Immature natural killer cell (primary cell): ENCODE results near the gene OR2AE1. TPM values are rescaled to one million over a fixed set of nuclear protein-coding genes. Genes with fewer than 3 reads are reported as not detected.

Source experiments
- DNase-seq, 3 donors: peaks; one replicate each; pipeline ENCODE4 v3.0.0; 2022; ENCODE audit warnings: mixed read lengths in 1 of 3
- H3K27ac Mint-ChIP-seq, 6 donors: one replicate each; pipeline ENCODE4 v1.8.0; 2020; ENCODE audit warnings: mixed read lengths in 6 of 6, mild to moderate bottlenecking in 5 of 6, inconsistent platforms in 4 of 6, moderate library complexity in 3 of 6
- H3K27me3 Mint-ChIP-seq, 3 donors: one replicate each; pipeline ENCODE4 v1.8.0; 2020 to 2021; ENCODE audit warnings: low read depth in 3 of 3, mild to moderate bottlenecking in 3 of 3, mixed read lengths in 3 of 3, moderate library complexity in 3 of 3, inconsistent platforms in 1 of 3
- H3K36me3 Mint-ChIP-seq, 3 donors: one replicate each; pipeline ENCODE4 v1.8.0; 2020; ENCODE audit warnings: mixed read lengths in 3 of 3, inconsistent platforms in 2 of 3, mild to moderate bottlenecking in 2 of 3
- H3K4me1 Mint-ChIP-seq, 2 donors: one replicate each; pipeline ENCODE4 v1.8.0; 2020; ENCODE audit warnings: inconsistent platforms in 2 of 2, mild to moderate bottlenecking in 2 of 2, mixed read lengths in 2 of 2, moderate library complexity in 1 of 2
- H3K4me3 Mint-ChIP-seq, 5 donors: one replicate each; pipeline ENCODE4 v1.8.0; 2020; ENCODE audit warnings: mild to moderate bottlenecking in 5 of 5, mixed read lengths in 5 of 5, inconsistent platforms in 3 of 5, moderate library complexity in 3 of 5
- H3K9me3 Mint-ChIP-seq, 6 donors: one replicate each; pipeline ENCODE4 v1.8.0; 2020; ENCODE audit warnings: mild to moderate bottlenecking in 6 of 6, mixed read lengths in 6 of 6, inconsistent platforms in 4 of 6, moderate library complexity in 3 of 6
- polyA plus RNA-seq, 3 donors: library from polyadenylated mRNA; unstranded; fragments of 300-500 nt; fragmentation: Illumina TruSeq; gene quantifications; one replicate each; pipeline ENCODE4 v1.2.3, GENCODE V29; 2021

OR2AE1 gene
- polyA plus RNA-seq, 3 donors from 2014 or later = not detected

GRCh38 chr7:99840136-99840869, 36.5 kb downstream of the OR2AE1 start:
- Mint-ChIP-seq H3K4me1 (peaks cover 2 to 6% of the 10 kb centered on the region in 2 donors), H3K4me3 (no peak overlapping the region), H3K9me3 (no peaks in the 10 kb centered on the region), H3K27ac (no peak overlapping the region), H3K27me3 (peaks cover 0 to 2% (median 2%) of the 10 kb centered on the region in 3 donors), H3K36me3 (no peaks in the 10 kb centered on the region)
- DNase-seq = no peak

- no peak overlapping the region for H3K4me3 Mint-ChIP-seq
- no peaks in the 10 kb centered on the region for H3K36me3 Mint-ChIP-seq
- no peaks in the 10 kb centered on the region for H3K9me3 Mint-ChIP-seq
- peaks cover 0 to 2% (median 2%) of the 10 kb centered on the region in 3 donors for H3K27me3 Mint-ChIP-seq
- H3K27ac Mint-ChIP-seq = no peak overlapping the region
- peaks cover 2 to 6% of the 10 kb centered on the region in 2 donors for H3K4me1 Mint-ChIP-seq
- DNase-seq = no peak
These were observed 37.4 kb downstream of the OR2AE1 start for GRCh38 chr7:99839287-99840021.

DNA sequence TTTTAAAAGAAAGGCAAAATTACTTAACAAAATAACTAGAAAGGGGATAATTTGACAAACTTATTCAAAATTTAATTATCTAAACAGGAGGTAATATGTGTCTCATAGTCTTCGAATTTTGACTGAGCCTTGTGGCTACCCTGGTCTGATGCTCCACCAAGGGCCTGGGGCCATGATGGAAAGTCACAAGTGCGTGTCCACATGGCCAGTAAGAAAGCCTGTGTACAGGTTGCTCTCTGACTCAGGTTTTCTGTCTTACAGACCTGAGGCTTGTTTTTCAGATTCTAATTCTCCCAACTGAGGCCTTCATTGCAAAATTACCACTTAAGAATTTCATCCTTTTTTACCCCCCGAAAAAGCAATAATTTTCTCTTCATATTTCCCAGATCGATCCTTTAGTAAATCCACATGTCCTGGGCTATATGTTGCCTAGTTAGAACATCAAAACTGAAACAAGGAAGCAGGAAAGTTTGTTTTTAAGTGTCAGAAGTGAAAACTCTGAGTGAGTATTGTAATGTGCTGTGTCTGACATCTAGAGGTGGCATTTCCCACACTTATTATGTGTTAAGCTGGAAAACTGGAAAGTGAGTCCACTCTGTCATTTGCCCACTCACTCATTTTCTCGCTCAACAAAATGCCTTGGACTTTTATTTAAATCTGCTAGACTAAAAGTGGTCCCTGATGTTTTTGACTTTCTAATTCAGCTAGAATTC, 39.0 kb downstream of the OR2AE1 start:
- H3K27me3 Mint-ChIP-seq = peaks cover 0 to 2% (median 0%) of the 10 kb centered on the region in 3 donors
- no peak overlapping the region for H3K4me3 Mint-ChIP-seq
- DNase-seq = peak in 1 of 3 donors; percentile 17
- peaks cover 2 to 6% of the 10 kb centered on the region in 2 donors for H3K4me1 Mint-ChIP-seq
- no peaks in the 10 kb centered on the region for H3K36me3 Mint-ChIP-seq
- peak overlapping the region in 2 of 6 donors; percentile 38 to 89 for H3K27ac Mint-ChIP-seq
- H3K9me3 Mint-ChIP-seq = no peaks in the 10 kb centered on the region

DNA sequence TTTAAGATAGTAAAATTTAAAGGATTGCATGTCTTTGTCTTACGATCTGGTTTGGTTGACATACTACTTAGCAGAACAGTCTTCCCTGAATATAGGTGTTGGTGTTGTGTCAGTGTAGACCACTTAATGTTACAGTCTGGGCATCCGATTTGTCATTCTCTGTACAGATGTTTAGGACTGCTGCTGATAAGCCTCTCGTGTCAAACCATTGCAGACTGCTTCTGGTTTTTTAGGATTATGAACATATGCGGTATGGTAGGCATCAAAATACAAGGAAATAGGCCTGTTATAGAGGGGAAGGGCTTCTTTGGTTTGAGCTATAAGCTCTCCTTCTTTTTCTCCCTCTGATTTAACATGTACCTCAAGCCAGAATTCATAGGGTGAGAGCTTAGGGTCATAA, 41.6 kb downstream of the OR2AE1 start:
- H3K27ac Mint-ChIP-seq = no peak overlapping the region
- H3K4me1 Mint-ChIP-seq = peaks cover 2 to 6% of the 10 kb centered on the region in 2 donors
- H3K36me3 Mint-ChIP-seq = no peaks in the 10 kb centered on the region
- H3K27me3 Mint-ChIP-seq = no peaks in the 10 kb centered on the region
- H3K9me3 Mint-ChIP-seq = no peaks in the 10 kb centered on the region
- DNase-seq = no peak
- H3K4me3 Mint-ChIP-seq = no peak overlapping the region

DNA sequence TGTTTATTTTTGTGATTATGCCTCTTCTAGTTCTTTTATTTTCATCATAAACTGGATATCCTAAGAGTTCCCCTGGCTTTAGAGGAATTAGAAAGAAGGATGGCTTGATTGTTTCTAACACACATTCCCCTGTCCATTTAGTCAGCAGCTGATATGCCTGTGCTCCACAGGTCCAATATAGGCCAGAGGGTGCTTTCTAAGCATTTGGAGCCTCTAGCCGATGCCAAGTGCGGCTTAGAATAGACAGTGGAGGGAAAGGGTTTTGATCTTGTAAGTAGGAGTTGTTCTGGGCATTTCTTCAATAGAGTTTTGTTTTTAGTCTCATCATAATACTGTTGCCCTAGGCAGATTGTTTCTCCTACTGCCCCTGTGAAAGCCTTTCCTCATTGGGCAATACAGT, 42.5 kb downstream of the OR2AE1 start:
- H3K27ac Mint-ChIP-seq = no peak overlapping the region
- H3K27me3 Mint-ChIP-seq = no peaks in the 10 kb centered on the region
- no peaks in the 10 kb centered on the region for H3K9me3 Mint-ChIP-seq

DNA sequence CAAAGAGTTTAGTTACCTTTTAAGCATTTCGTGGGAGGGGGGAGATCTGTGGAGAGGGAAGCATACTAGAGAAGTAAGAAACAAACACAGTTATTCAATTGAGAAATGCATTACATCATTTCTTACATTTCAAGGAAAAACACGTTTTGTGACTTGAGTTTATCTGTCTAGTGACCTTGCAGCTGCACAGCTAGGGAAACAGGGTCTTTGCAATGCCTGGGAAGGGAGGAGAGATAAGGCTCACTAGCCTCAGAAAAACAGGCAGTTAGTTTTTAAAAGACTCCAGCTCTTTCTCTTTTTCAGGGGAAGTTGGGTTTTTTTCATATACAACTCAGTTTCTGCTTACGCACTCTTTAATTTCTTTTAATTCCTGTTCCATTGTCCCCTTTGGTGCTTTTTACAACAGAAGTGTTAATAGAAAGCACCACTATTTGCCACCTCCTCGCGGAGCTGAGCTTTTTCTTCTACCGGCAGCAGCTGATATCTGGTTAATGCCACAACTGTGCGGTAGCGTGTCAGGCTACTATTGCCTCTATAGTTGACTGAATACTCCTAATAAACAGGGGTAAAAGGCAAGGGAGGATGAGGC, 43.5 kb downstream of the OR2AE1 start:
- H3K4me1 Mint-ChIP-seq = peaks cover 2 to 6% of the 10 kb centered on the region in 2 donors
- H3K36me3 Mint-ChIP-seq = no peaks in the 10 kb centered on the region
- no peak overlapping the region for H3K27ac Mint-ChIP-seq
- H3K9me3 Mint-ChIP-seq = no peaks in the 10 kb centered on the region
- DNase-seq = no peak
- H3K4me3 Mint-ChIP-seq = no peak overlapping the region
- peaks cover 0 to 3% (median 0%) of the 10 kb centered on the region in 3 donors for H3K27me3 Mint-ChIP-seq

More for the DNA sequence above, 42.5 kb downstream of the OR2AE1 start:
- no peaks in the 10 kb centered on the region for H3K36me3 Mint-ChIP-seq
- H3K4me1 Mint-ChIP-seq = peaks cover 2 to 6% of the 10 kb centered on the region in 2 donors
- no peak overlapping the region for H3K4me3 Mint-ChIP-seq
- no peak for DNase-seq

GRCh38 chr7:99831595-99831994, 45.2 kb downstream of the OR2AE1 start:
- no peak for DNase-seq
- H3K36me3 Mint-ChIP-seq = no peaks in the 10 kb centered on the region
- H3K4me1 Mint-ChIP-seq = no peaks in the 10 kb centered on the region
- no peak overlapping the region for H3K27ac Mint-ChIP-seq
- H3K27me3 Mint-ChIP-seq = peaks cover 0 to 3% (median 3%) of the 10 kb centered on the region in 3 donors
- no peaks in the 10 kb centered on the region for H3K9me3 Mint-ChIP-seq
- H3K4me3 Mint-ChIP-seq = no peak overlapping the region

DNA sequence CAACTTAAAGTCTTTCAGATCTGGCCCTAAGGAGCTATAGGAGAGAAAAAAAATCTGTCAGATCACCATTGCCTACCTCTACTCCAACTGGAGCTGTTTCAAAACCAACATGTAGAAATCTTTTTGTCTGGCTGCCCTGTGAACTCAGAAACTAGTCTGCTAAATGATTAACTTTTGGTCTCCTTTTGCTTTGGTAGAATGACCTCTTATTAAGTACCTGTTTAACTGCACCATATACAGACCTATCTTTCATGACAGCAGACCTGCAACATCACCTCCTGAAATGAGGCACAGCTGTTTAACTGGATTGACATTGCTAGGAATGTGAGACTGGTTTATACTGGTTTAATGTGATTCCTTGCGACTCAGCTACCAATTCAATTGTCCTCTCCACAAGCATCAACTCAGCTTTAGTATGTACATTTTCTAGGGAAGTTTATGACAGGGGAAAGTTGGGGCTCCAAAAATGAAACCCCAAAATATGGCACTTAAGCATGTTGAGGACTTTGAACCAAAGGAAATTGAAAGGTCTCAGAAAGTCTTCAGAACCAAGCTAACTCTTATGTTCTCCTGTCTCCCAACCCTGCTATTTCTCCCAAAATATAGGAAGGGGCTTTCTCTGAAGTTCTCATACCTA, 47.2 kb downstream of the OR2AE1 start:
- Mint-ChIP-seq H3K27me3 (peaks cover 0 to 3% (median 3%) of the 10 kb centered on the region in 3 donors), H3K9me3 (no peaks in the 10 kb centered on the region), H3K4me3 (no peak overlapping the region), H3K27ac (no peak overlapping the region), H3K36me3 (no peaks in the 10 kb centered on the region), H3K4me1 (no peaks in the 10 kb centered on the region)
- DNase-seq = no peak

DNA sequence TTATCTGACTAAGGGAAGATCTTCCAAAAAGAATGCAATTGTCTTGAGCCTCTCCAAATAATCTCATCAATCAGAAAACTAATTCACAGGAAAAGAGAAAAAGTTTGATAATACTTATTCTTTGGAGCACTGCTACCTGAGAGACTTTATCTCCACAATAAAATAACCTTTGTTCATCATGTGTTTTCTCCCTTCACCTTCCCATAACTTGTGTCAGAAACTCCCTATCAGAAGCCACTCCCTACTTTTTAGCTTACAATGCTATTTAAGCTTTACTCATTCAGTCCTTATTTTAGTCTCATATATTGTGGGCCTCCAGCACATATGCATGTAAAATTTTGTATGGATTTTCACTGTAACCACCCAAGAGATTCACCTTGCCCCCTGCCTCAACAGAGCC, 48.0 kb downstream of the OR2AE1 start:
- no peak for DNase-seq
- Mint-ChIP-seq H3K36me3 (no peaks in the 10 kb centered on the region), H3K27me3 (peaks cover 0 to 3% (median 3%) of the 10 kb centered on the region in 3 donors), H3K9me3 (no peaks in the 10 kb centered on the region), H3K27ac (no peak overlapping the region), H3K4me3 (no peak overlapping the region), H3K4me1 (no peaks in the 10 kb centered on the region)

DNA sequence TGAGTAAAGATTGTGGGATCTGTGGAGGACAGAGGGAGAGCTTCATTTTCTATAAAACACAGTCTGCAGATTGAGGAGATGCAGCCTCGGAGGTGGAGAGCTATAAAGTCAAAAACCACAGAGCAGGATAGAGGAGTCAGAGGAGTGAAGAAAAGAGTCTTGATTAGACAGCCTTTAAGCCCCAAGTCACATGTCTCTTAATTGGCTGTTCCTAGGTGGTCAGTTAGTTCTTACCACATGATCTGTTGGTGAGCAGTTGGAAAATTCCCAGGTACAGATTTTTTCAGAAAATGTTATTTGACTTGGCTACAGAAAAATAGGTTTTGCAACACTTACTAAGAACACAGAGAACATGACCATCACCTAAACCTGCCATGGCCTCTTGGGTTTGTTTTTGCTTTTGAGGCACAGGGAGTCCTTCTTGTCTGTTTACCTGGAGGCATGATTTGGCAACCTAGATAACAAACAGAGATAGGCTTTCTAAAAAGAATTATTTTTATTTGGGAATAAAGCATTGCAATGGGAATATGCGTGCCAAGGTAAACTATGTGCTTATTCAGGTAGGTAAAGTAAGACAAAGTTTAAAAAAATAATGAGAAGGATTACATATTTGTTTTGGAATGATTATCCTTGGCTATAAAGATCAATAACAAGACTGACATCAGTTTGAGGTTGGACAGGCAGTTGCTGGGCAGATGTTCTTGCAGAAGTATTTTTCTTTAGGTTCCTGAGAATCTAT, 49.6 kb downstream of the OR2AE1 start:
- H3K27ac Mint-ChIP-seq = no peak overlapping the region
- H3K27me3 Mint-ChIP-seq = peaks cover 0 to 3% (median 3%) of the 10 kb centered on the region in 3 donors
- H3K9me3 Mint-ChIP-seq = no peaks in the 10 kb centered on the region
- H3K4me3 Mint-ChIP-seq = no peak overlapping the region
- no peaks in the 10 kb centered on the region for H3K36me3 Mint-ChIP-seq
- H3K4me1 Mint-ChIP-seq = no peaks in the 10 kb centered on the region
- DNase-seq = no peak
